ENCODE measurements around the gene GDF9. TPM values are rescaled to one million over a fixed set of nuclear protein-coding genes. Genes with fewer than 3 reads are reported as not detected.

Gene GDF9
- total RNA-seq, 5 donors from 2014 or later (not counting 1 experiment from before 2014, with no cell fraction given) = 0.63 to 1.9 (median 0.92) TPM

- Mint-ChIP-seq H3K4me3 (no peak overlapping the region), H3K4me1 (no peaks in the 10 kb centered on the region), H3K36me3 (no peaks in the 10 kb centered on the region), H3K27ac (no peak overlapping the region), H3K9me3 (no peaks in the 10 kb centered on the region), H3K27me3 (peaks cover 0 to 1% of the 10 kb centered on the region in 2 donors)
- 100% methylated on average over 1 of the region's 8 CpGs for WGBS (ENCODE audit: insufficient coverage)
- Histone ChIP-seq H3K9me3 (no peaks in the 10 kb centered on the region), H3K27me3 (replicated peaks in 1 of 2; ENCODE audit: control insufficient read depth in 2 of 2, extremely low read depth in 1 of 2, insufficient read depth in 2 of 2, low read length in 1 of 2) (no peaks in the 10 kb centered on the region), H3K36me3 (ENCODE audit: control insufficient read depth in 2 of 2, extremely low read depth in 1 of 2, insufficient read depth in 1 of 2, low read length in 1 of 2) (no peaks in the 10 kb centered on the region), H3K27ac (ENCODE audit: low read length) (no peak overlapping the region), H3K4me3 (ENCODE audit: control insufficient read depth in 1 of 2, extremely low read depth in 1 of 2, low read length in 1 of 2) (no peak overlapping the region), H3K4me1 (ENCODE audit: control insufficient read depth in 1 of 2, extremely low read depth in 1 of 2, insufficient read depth in 2 of 2, low read length in 2 of 2) (no peaks in the 10 kb centered on the region)
- ChIA-PET CTCF (interaction anchor here (1.1 to 1.4 kb wide), 2 partner anchors 11 to 19 kb away, joined by 3 read pairs; no protein-coding TSS in a partner anchor), POLR2A (no interaction called here)
- ATAC-seq (replicated peaks in 1 of 4) (no peak), DNase-seq (no peak)
These were observed 18.0 kb downstream of the GDF9 start for GRCh38 chr5:132848270-132848669.

- no peaks in the 10 kb centered on the region for H3K4me1 ChIP-seq (ENCODE audit: control insufficient read depth in 1 of 2, extremely low read depth in 1 of 2, insufficient read depth in 2 of 2, low read length in 2 of 2)
- H3K36me3 Mint-ChIP-seq = no peaks in the 10 kb centered on the region
- H3K9me3 ChIP-seq = no peaks in the 10 kb centered on the region
- no peaks in the 10 kb centered on the region for H3K36me3 ChIP-seq (ENCODE audit: control insufficient read depth in 2 of 2, extremely low read depth in 1 of 2, insufficient read depth in 1 of 2, low read length in 1 of 2)
- H3K27me3 ChIP-seq (replicated peaks in 1 of 2; ENCODE audit: control insufficient read depth in 2 of 2, extremely low read depth in 1 of 2, insufficient read depth in 2 of 2, low read length in 1 of 2) = peaks cover 0 to 3% of the 10 kb centered on the region in 2 experiments
- ATAC-seq (replicated peaks in 1 of 4) (no peak), DNase-seq (no peak)
- no peaks in the 10 kb centered on the region for H3K27me3 Mint-ChIP-seq
- no peaks in the 10 kb centered on the region for H3K4me1 Mint-ChIP-seq
- no peaks in the 10 kb centered on the region for H3K9me3 Mint-ChIP-seq
- H3K27ac ChIP-seq (ENCODE audit: low read length) = no peak overlapping the region
- 97% methylated on average over 4 of the region's 4 CpGs for WGBS (ENCODE audit: insufficient coverage)
- POLR2A ChIA-PET = interaction anchor here (0.5 to 0.7 kb wide), 2 partner anchors 387 to 521 kb away, joined by 3 to 5 read pairs; no protein-coding TSS in a partner anchor
- H3K4me3 ChIP-seq (ENCODE audit: control insufficient read depth in 1 of 2, extremely low read depth in 1 of 2, low read length in 1 of 2) = no peak overlapping the region
- no peak overlapping the region for H3K4me3 Mint-ChIP-seq
- CTCF ChIA-PET = no interaction called here
- no peak overlapping the region for H3K27ac Mint-ChIP-seq
These were observed 25.0 kb downstream of the GDF9 start for GRCh38 chr5:132841305-132841704.

- POLR2A ChIA-PET = interaction anchor here (0.5 to 0.7 kb wide), 2 partner anchors 387 to 520 kb away, joined by 3 to 5 read pairs; no protein-coding TSS in a partner anchor
- no CpG with 5 or more reads among the region's 1 CpG for WGBS (ENCODE audit: insufficient coverage)
These were observed 25.4 kb downstream of the GDF9 start for GRCh38 chr5:132840896-132841295.

GRCh38 chr5:132840313-132840712, 26.0 kb downstream of the GDF9 start:
- H3K4me1 Mint-ChIP-seq = no peaks in the 10 kb centered on the region
- H3K4me3 ChIP-seq (ENCODE audit: control insufficient read depth in 1 of 2, extremely low read depth in 1 of 2, low read length in 1 of 2) = no peak overlapping the region
- no peak overlapping the region for H3K4me3 Mint-ChIP-seq
- no peak for ATAC-seq (replicated peaks in 1 of 4)
- H3K27ac ChIP-seq (ENCODE audit: low read length) = no peak overlapping the region
- no peak overlapping the region for H3K27ac Mint-ChIP-seq
- no peaks in the 10 kb centered on the region for H3K9me3 Mint-ChIP-seq
- POLR2A ChIA-PET = no interaction called here
- CTCF ChIA-PET = no interaction called here
- no peaks in the 10 kb centered on the region for H3K27me3 Mint-ChIP-seq
- peaks cover 0 to 4% of the 10 kb centered on the region in 2 experiments for H3K27me3 ChIP-seq (replicated peaks in 1 of 2; ENCODE audit: control insufficient read depth in 2 of 2, extremely low read depth in 1 of 2, insufficient read depth in 2 of 2, low read length in 1 of 2)
- H3K36me3 Mint-ChIP-seq = no peaks in the 10 kb centered on the region
- no peak for DNase-seq
- 88% methylated on average over 1 of the region's 3 CpGs for WGBS (ENCODE audit: insufficient coverage)
- no peaks in the 10 kb centered on the region for H3K9me3 ChIP-seq
- no peaks in the 10 kb centered on the region for H3K4me1 ChIP-seq (ENCODE audit: control insufficient read depth in 1 of 2, extremely low read depth in 1 of 2, insufficient read depth in 2 of 2, low read length in 2 of 2)
- no peaks in the 10 kb centered on the region for H3K36me3 ChIP-seq (ENCODE audit: control insufficient read depth in 2 of 2, extremely low read depth in 1 of 2, insufficient read depth in 1 of 2, low read length in 1 of 2)

More at GRCh38 chr5:132840896-132841295, 25.4 kb downstream of the GDF9 start:
- H3K36me3 Mint-ChIP-seq = no peaks in the 10 kb centered on the region
- no peaks in the 10 kb centered on the region for H3K36me3 ChIP-seq (ENCODE audit: control insufficient read depth in 2 of 2, extremely low read depth in 1 of 2, insufficient read depth in 1 of 2, low read length in 1 of 2)
- H3K4me1 ChIP-seq (ENCODE audit: control insufficient read depth in 1 of 2, extremely low read depth in 1 of 2, insufficient read depth in 2 of 2, low read length in 2 of 2) = no peaks in the 10 kb centered on the region
- no peaks in the 10 kb centered on the region for H3K9me3 ChIP-seq
- H3K4me3 ChIP-seq (ENCODE audit: control insufficient read depth in 1 of 2, extremely low read depth in 1 of 2, low read length in 1 of 2) = no peak overlapping the region
- no peak for DNase-seq
- H3K27ac Mint-ChIP-seq = no peak overlapping the region
- no peaks in the 10 kb centered on the region for H3K9me3 Mint-ChIP-seq
- no peaks in the 10 kb centered on the region for H3K4me1 Mint-ChIP-seq
- H3K4me3 Mint-ChIP-seq = no peak overlapping the region
- H3K27me3 Mint-ChIP-seq = no peaks in the 10 kb centered on the region
- H3K27me3 ChIP-seq (replicated peaks in 1 of 2; ENCODE audit: control insufficient read depth in 2 of 2, extremely low read depth in 1 of 2, insufficient read depth in 2 of 2, low read length in 1 of 2) = peaks cover 0 to 4% of the 10 kb centered on the region in 2 experiments
- no peak overlapping the region for H3K27ac ChIP-seq (ENCODE audit: low read length)
- CTCF ChIA-PET = no interaction called here
- ATAC-seq (replicated peaks in 1 of 4) = no peak

GRCh38 chr5:132839426-132840301, 26.6 kb downstream of the GDF9 start:
- no peaks in the 10 kb centered on the region for H3K4me1 Mint-ChIP-seq
- no peaks in the 10 kb centered on the region for H3K36me3 Mint-ChIP-seq
- WGBS (ENCODE audit: insufficient coverage) = 96% methylated on average over 5 of the region's 8 CpGs
- peaks cover 0 to 4% of the 10 kb centered on the region in 2 experiments for H3K27me3 ChIP-seq (replicated peaks in 1 of 2; ENCODE audit: control insufficient read depth in 2 of 2, extremely low read depth in 1 of 2, insufficient read depth in 2 of 2, low read length in 1 of 2)
- no peak overlapping the region for H3K27ac ChIP-seq (ENCODE audit: low read length)
- no peaks in the 10 kb centered on the region for H3K9me3 ChIP-seq
- CTCF ChIA-PET = no interaction called here
- no peak overlapping the region for H3K27ac Mint-ChIP-seq
- no peaks in the 10 kb centered on the region for H3K36me3 ChIP-seq (ENCODE audit: control insufficient read depth in 2 of 2, extremely low read depth in 1 of 2, insufficient read depth in 1 of 2, low read length in 1 of 2)
- no peak overlapping the region for H3K4me3 Mint-ChIP-seq
- POLR2A ChIA-PET = no interaction called here
- H3K27me3 Mint-ChIP-seq = no peaks in the 10 kb centered on the region
- no peaks in the 10 kb centered on the region for H3K9me3 Mint-ChIP-seq
- no peaks in the 10 kb centered on the region for H3K4me1 ChIP-seq (ENCODE audit: control insufficient read depth in 1 of 2, extremely low read depth in 1 of 2, insufficient read depth in 2 of 2, low read length in 2 of 2)
- DNase-seq = no peak
- H3K4me3 ChIP-seq (ENCODE audit: control insufficient read depth in 1 of 2, extremely low read depth in 1 of 2, low read length in 1 of 2) = no peak overlapping the region
- no peak for ATAC-seq (replicated peaks in 1 of 4)

GRCh38 chr5:132838516-132839282, 27.6 kb downstream of the GDF9 start:
- ATAC-seq (replicated peaks in 1 of 4) (no peak), DNase-seq (no peak)
- Histone ChIP-seq H3K4me1 (ENCODE audit: control insufficient read depth in 1 of 2, extremely low read depth in 1 of 2, insufficient read depth in 2 of 2, low read length in 2 of 2) (no peaks in the 10 kb centered on the region), H3K36me3 (ENCODE audit: control insufficient read depth in 2 of 2, extremely low read depth in 1 of 2, insufficient read depth in 1 of 2, low read length in 1 of 2) (no peaks in the 10 kb centered on the region), H3K27ac (ENCODE audit: low read length) (no peak overlapping the region), H3K9me3 (no peaks in the 10 kb centered on the region), H3K27me3 (replicated peaks in 1 of 2; ENCODE audit: control insufficient read depth in 2 of 2, extremely low read depth in 1 of 2, insufficient read depth in 2 of 2, low read length in 1 of 2) (peaks cover 0 to 4% of the 10 kb centered on the region in 2 experiments), H3K4me3 (ENCODE audit: control insufficient read depth in 1 of 2, extremely low read depth in 1 of 2, low read length in 1 of 2) (no peak overlapping the region)
- Mint-ChIP-seq H3K36me3 (no peaks in the 10 kb centered on the region), H3K4me1 (no peaks in the 10 kb centered on the region), H3K4me3 (no peak overlapping the region), H3K27ac (no peak overlapping the region), H3K27me3 (peaks cover 0 to 4% of the 10 kb centered on the region in 2 donors), H3K9me3 (no peaks in the 10 kb centered on the region)
- ChIA-PET POLR2A (no interaction called here), CTCF (no interaction called here)
- WGBS (ENCODE audit: insufficient coverage) = 75% methylated on average over 3 of the region's 3 CpGs
